ENCODE results near the gene RBMS2. TPM values are rescaled to one million over a fixed set of nuclear protein-coding genes. Genes with fewer than 3 reads are reported as not detected.

The RBMS2 gene
- total RNA-seq, 2 donors from 2014 or later = 33.4 to 40.2 TPM

- no peak overlapping the region for H3K4me3 ChIP-seq
Measured at GRCh38 chr12:56622535-56622934, 100.9 kb downstream of the RBMS2 start.

GRCh38 chr12:56626701-56627100, 105.1 kb downstream of the RBMS2 start:
- no peak for TF ChIP-seq CTCF (IDR thresholded peaks at IDR 0.05)
- Histone ChIP-seq H3K4me1 (ENCODE audit: control insufficient read depth in 1 of 2, low read depth in 2 of 2) (peaks cover 29 to 64% of the 10 kb centered on the region in 2 donors), H3K9me3 (no peaks in the 10 kb centered on the region), H3K27me3 (replicated peaks; ENCODE audit: insufficient read depth) (no peaks in the 10 kb centered on the region), H3K36me3 (peaks cover 9% of the 10 kb centered on the region), H3K27ac (no peak overlapping the region), H3K4me3 (no peak overlapping the region)
- ATAC-seq (ENCODE audit: insufficient number of reproducible peaks, low FRiP score, low read depth) (no peak), DNase-seq (ENCODE audit: low spot score) (no peak)

More at GRCh38 chr12:56622535-56622934, 100.9 kb downstream of the RBMS2 start:
- Histone ChIP-seq H3K36me3 (peaks cover 28% of the 10 kb centered on the region), H3K27me3 (replicated peaks; ENCODE audit: insufficient read depth) (no peaks in the 10 kb centered on the region), H3K4me1 (ENCODE audit: control insufficient read depth in 1 of 2, low read depth in 2 of 2) (peaks cover 12 to 47% of the 10 kb centered on the region in 2 donors), H3K9me3 (no peaks in the 10 kb centered on the region), H3K27ac (no peak overlapping the region)
- ATAC-seq (ENCODE audit: insufficient number of reproducible peaks, low FRiP score, low read depth) (no peak), DNase-seq (ENCODE audit: low spot score) (no peak)
- TF ChIP-seq CTCF (IDR thresholded peaks at IDR 0.05) = no peak

- peaks cover 48 to 79% of the 10 kb centered on the region in 2 donors for H3K4me1 ChIP-seq (ENCODE audit: control insufficient read depth in 1 of 2, low read depth in 2 of 2)
- ATAC-seq (ENCODE audit: insufficient number of reproducible peaks, low FRiP score, low read depth) = peak; percentile 31
- no peaks in the 10 kb centered on the region for H3K27me3 ChIP-seq (replicated peaks; ENCODE audit: insufficient read depth)
- no peak for DNase-seq (ENCODE audit: low spot score)
- peaks cover 6% of the 10 kb centered on the region for H3K36me3 ChIP-seq
- peak overlapping the region; percentile 91 for H3K27ac ChIP-seq
- no peak for TF ChIP-seq CTCF (IDR thresholded peaks at IDR 0.05)
- peak overlapping the region; percentile 97 for H3K4me3 ChIP-seq
- H3K9me3 ChIP-seq = no peaks in the 10 kb centered on the region
Measured at GRCh38 chr12:56628671-56629458, 107.2 kb downstream of the RBMS2 start.

- DNase-seq (ENCODE audit: low spot score) (no peak), ATAC-seq (ENCODE audit: insufficient number of reproducible peaks, low FRiP score, low read depth) (no peak)
- no peaks in the 10 kb centered on the region for H3K27me3 ChIP-seq (replicated peaks; ENCODE audit: insufficient read depth)
- TF ChIP-seq CTCF (IDR thresholded peaks at IDR 0.05) = no peak
- H3K4me3 ChIP-seq = peak overlapping the region; percentile 97
- peak overlapping the region; percentile 91 for H3K27ac ChIP-seq
- peaks cover 49 to 76% of the 10 kb centered on the region in 2 donors for H3K4me1 ChIP-seq (ENCODE audit: control insufficient read depth in 1 of 2, low read depth in 2 of 2)
- H3K36me3 ChIP-seq = peaks cover 6% of the 10 kb centered on the region
- H3K9me3 ChIP-seq = no peaks in the 10 kb centered on the region
Measured at GRCh38 chr12:56629459-56630179, 108.0 kb downstream of the RBMS2 start.

- Histone ChIP-seq H3K27me3 (replicated peaks; ENCODE audit: insufficient read depth) (no peaks in the 10 kb centered on the region), H3K36me3 (peaks cover 5% of the 10 kb centered on the region), H3K9me3 (no peaks in the 10 kb centered on the region), H3K4me3 (peak within 1 kb of the TSS; percentile 97), H3K27ac (peak within 1 kb of the TSS; percentile 91), H3K4me1 (ENCODE audit: control insufficient read depth in 1 of 2, low read depth in 2 of 2) (peaks cover 49 to 70% of the 10 kb centered on the region in 2 donors)
- TF ChIP-seq CTCF (IDR thresholded peaks at IDR 0.05) = no peak
- ATAC-seq (ENCODE audit: insufficient number of reproducible peaks, low FRiP score, low read depth) (peak; percentile 21), DNase-seq (ENCODE audit: low spot score) (peak; percentile 61)
Measured at GRCh38 chr12:56630180-56630632, 108.6 kb downstream of the RBMS2 start, which contains the start of gene BAZ2A. BAZ2A (minus strand) TSS chr12:56630326; CDS start chr12:56617530, 12,796 bp downstream.
